Measurements from ENCODE around the gene DCP1B. TPM values are rescaled to one million over a fixed set of nuclear protein-coding genes. Genes with fewer than 3 reads are reported as not detected.

The DCP1B gene
- total and polyA plus RNA-seq, 4 donors, result 3.5 to 5.5 (median 4.6) TPM

DNA sequence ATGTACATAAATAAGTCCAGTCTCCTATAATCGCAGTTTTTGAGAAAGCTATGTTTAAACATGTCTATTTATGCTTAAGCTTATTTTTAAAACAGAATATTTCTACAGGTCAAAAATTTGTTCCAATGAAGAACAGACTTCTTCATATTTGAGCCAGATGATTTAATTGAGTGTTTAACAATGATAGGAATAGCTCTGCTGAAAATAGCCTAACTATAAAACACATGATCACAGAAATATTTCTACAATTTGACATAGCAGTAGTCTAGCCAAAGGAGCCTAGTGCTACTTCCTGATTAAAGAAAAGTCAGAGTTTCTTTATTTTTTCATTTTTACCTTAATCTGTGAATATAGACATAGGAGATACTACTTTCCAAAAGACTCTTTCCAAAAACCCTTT lies 29.4 kb downstream of the DCP1B start:
- Histone ChIP-seq H3K27me3 (ENCODE audit: control insufficient read depth in 4 of 4, insufficient read depth in 4 of 4, low read length in 3 of 4) (no peaks in the 10 kb centered on the region), H3K36me3 (ENCODE audit: control insufficient read depth in 4 of 4, insufficient read depth in 3 of 4, low read depth in 1 of 4, low read length in 3 of 4) (no peaks in the 10 kb centered on the region), H3K9me3 (ENCODE audit: control insufficient read depth in 4 of 4, low read length in 3 of 4) (no peaks in the 10 kb centered on the region), H3K27ac (ENCODE audit: low read depth in 1 of 2, low read length in 2 of 2) (no peak overlapping the region), H3K9ac (ENCODE audit: low read depth in 1 of 2, low read length in 2 of 2) (no peak overlapping the region), H3K4me3 (ENCODE audit: low read depth in 1 of 3, low read length in 3 of 3) (no peak overlapping the region), H3K4me1 (ENCODE audit: control insufficient read depth in 4 of 4, insufficient read depth in 4 of 4, low read length in 3 of 4) (no peaks in the 10 kb centered on the region)
- DNase-seq (ENCODE audit: low spot score), result no peak
- WGBS, result 88% methylated on average over 1 of the region's 1 CpG
- TF ChIP-seq HNF4A (conservative IDR thresholded peaks at IDR 0.05), result no peak

DNA sequence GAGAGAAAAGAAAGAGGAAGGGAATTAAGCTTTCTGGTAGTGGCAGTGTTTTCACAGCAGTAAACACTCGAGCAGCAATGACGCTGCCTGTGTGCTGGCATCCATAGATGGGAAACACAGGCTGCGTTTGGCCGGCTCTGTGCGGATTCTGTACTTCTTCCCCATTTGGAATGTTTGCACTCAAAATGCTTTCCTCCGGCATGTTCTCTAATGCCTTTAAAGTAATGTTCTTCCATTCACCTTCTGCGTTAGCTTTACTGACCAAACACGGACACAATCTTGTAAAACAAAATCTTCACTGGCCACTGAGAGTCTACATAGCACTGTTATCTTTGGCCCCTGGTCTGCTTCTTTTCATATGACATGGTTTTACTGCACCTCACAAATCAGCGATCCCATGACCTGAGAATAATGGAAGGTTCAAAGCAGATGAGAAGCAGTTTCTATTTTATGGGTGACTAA lies 31.4 kb downstream of the DCP1B start:
- Histone ChIP-seq H3K9me3 (ENCODE audit: control insufficient read depth in 4 of 4, low read length in 3 of 4) (no peaks in the 10 kb centered on the region), H3K27ac (ENCODE audit: low read depth in 1 of 2, low read length in 2 of 2) (no peak overlapping the region), H3K9ac (ENCODE audit: low read depth in 1 of 2, low read length in 2 of 2) (no peak overlapping the region), H3K27me3 (ENCODE audit: control insufficient read depth in 4 of 4, insufficient read depth in 4 of 4, low read length in 3 of 4) (no peaks in the 10 kb centered on the region), H3K36me3 (ENCODE audit: control insufficient read depth in 4 of 4, insufficient read depth in 3 of 4, low read depth in 1 of 4, low read length in 3 of 4) (no peaks in the 10 kb centered on the region), H3K4me1 (ENCODE audit: control insufficient read depth in 4 of 4, insufficient read depth in 4 of 4, low read length in 3 of 4) (no peaks in the 10 kb centered on the region), H3K4me3 (ENCODE audit: low read depth in 1 of 3, low read length in 3 of 3) (no peak overlapping the region)
- 86% methylated on average over 9 of the region's 9 CpGs for WGBS
- no peak for TF ChIP-seq EGR1 (IDR thresholded peaks at IDR 0.05; ENCODE audit: low read depth in 2 of 2)
- TF ChIP-seq HNF4G (IDR thresholded peaks at IDR 0.05), result no peak
- peak; percentile 9 for TF ChIP-seq SP1 (IDR thresholded peaks at IDR 0.05)
- TF ChIP-seq, protein P1, sequence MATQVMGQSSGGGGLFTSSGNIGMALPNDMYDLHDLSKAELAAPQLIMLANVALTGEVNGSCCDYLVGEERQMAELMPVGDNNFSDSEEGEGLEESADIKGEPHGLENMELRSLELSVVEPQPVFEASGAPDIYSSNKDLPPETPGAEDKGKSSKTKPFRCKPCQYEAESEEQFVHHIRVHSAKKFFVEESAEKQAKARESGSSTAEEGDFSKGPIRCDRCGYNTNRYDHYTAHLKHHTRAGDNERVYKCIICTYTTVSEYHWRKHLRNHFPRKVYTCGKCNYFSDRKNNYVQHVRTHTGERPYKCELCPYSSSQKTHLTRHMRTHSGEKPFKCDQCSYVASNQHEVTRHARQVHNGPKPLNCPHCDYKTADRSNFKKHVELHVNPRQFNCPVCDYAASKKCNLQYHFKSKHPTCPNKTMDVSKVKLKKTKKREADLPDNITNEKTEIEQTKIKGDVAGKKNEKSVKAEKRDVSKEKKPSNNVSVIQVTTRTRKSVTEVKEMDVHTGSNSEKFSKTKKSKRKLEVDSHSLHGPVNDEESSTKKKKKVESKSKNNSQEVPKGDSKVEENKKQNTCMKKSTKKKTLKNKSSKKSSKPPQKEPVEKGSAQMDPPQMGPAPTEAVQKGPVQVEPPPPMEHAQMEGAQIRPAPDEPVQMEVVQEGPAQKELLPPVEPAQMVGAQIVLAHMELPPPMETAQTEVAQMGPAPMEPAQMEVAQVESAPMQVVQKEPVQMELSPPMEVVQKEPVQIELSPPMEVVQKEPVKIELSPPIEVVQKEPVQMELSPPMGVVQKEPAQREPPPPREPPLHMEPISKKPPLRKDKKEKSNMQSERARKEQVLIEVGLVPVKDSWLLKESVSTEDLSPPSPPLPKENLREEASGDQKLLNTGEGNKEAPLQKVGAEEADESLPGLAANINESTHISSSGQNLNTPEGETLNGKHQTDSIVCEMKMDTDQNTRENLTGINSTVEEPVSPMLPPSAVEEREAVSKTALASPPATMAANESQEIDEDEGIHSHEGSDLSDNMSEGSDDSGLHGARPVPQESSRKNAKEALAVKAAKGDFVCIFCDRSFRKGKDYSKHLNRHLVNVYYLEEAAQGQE (IDR thresholded peaks at IDR 0.05), result no peak
- TF ChIP-seq, protein P2, sequence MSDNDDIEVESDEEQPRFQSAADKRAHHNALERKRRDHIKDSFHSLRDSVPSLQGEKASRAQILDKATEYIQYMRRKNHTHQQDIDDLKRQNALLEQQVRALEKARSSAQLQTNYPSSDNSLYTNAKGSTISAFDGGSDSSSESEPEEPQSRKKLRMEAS (IDR thresholded peaks at IDR 0.05), result no peak
- peak; percentile 44 for TF ChIP-seq NR2F2 (IDR thresholded peaks at IDR 0.05)
- TF ChIP-seq RAD21 (IDR thresholded peaks at IDR 0.05), result peak in 1 of 2 donors; percentile 11
- DNase-seq (ENCODE audit: low spot score), result no peak

DNA sequence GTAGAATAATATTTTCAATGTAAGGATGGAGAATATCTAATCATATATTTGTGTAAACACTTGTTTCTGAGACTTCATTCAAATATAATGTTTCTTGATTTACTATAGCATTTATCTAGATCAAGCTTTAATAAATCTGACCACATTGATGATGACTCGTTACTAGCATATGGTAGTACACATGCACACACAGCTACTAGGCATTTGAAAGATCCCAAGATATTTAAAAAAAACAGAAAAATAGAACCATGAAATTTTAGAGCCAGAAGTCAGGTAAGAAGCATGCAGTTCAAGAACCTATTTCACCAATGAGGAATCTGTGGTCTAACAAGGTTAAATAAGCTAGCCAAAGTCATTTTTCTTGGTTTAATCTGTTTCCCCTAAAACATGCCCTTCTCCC lies 32.0 kb downstream of the DCP1B start:
- WGBS, result 96% methylated on average over 1 of the region's 1 CpG
- no peak overlapping the region for H3K4me3 ChIP-seq (ENCODE audit: low read depth in 1 of 3, low read length in 3 of 3)
- no peaks in the 10 kb centered on the region for H3K27me3 ChIP-seq (ENCODE audit: control insufficient read depth in 4 of 4, insufficient read depth in 4 of 4, low read length in 3 of 4)
- no peak overlapping the region for H3K27ac ChIP-seq (ENCODE audit: low read depth in 1 of 2, low read length in 2 of 2)
- no peak overlapping the region for H3K9ac ChIP-seq (ENCODE audit: low read depth in 1 of 2, low read length in 2 of 2)
- H3K9me3 ChIP-seq (ENCODE audit: control insufficient read depth in 4 of 4, low read length in 3 of 4), result no peaks in the 10 kb centered on the region
- peaks cover 0 to under 1% (median 0%) of the 10 kb centered on the region in 4 donors for H3K36me3 ChIP-seq (ENCODE audit: control insufficient read depth in 4 of 4, insufficient read depth in 3 of 4, low read depth in 1 of 4, low read length in 3 of 4)
- TF ChIP-seq HNF4G (IDR thresholded peaks at IDR 0.05), result no peak
- TF ChIP-seq, protein P2 (IDR thresholded peaks at IDR 0.05), result no peak
- no peak for TF ChIP-seq GABPA (IDR thresholded peaks at IDR 0.05 in 1 of 2, conservative IDR thresholded peaks at IDR 0.05 in 1 of 2)
- TF ChIP-seq, protein P3, sequence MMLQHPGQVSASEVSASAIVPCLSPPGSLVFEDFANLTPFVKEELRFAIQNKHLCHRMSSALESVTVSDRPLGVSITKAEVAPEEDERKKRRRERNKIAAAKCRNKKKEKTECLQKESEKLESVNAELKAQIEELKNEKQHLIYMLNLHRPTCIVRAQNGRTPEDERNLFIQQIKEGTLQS (IDR thresholded peaks at IDR 0.05), result no peak
- TF ChIP-seq YY1 (IDR thresholded peaks at IDR 0.05), result no peak
- no peak for TF ChIP-seq JUND (IDR thresholded peaks at IDR 0.05)
- no peak for TF ChIP-seq NR2F2 (IDR thresholded peaks at IDR 0.05)
- no peak for TF ChIP-seq FOXA2 (IDR thresholded peaks at IDR 0.05)
- TF ChIP-seq, protein P1 (IDR thresholded peaks at IDR 0.05), result no peak
- no peak for DNase-seq (ENCODE audit: low spot score)
- no peaks in the 10 kb centered on the region for H3K4me1 ChIP-seq (ENCODE audit: control insufficient read depth in 4 of 4, insufficient read depth in 4 of 4, low read length in 3 of 4)
